Type B pancreatic cell (in vitro differentiated cells): ENCODE results near the gene RS1. TPM values are rescaled to one million over a fixed set of nuclear protein-coding genes. Genes with fewer than 3 reads are reported as not detected.

Source experiments
- DNase-seq: peaks from one replicate; pipeline ENCODE4 v3.0.0; 2021; ENCODE audit warnings: mixed read lengths; ENCODE audit not compliant: unreplicated experiment; ENCODE audit errors: extremely low spot score
- H3K27ac Mint-ChIP-seq: 2 replicates; pipeline ENCODE4 v1.8.0; 2021; ENCODE audit warnings: mild to moderate bottlenecking, mixed read lengths
- H3K27me3 Mint-ChIP-seq: 2 replicates; pipeline ENCODE4 v1.8.0; 2021; ENCODE audit warnings: mixed read lengths
- H3K36me3 Mint-ChIP-seq: 2 replicates; pipeline ENCODE4 v1.8.0; 2021; ENCODE audit warnings: mixed read lengths
- H3K4me1 Mint-ChIP-seq: one replicate; pipeline ENCODE4 v1.8.0; 2021; ENCODE audit warnings: mixed read lengths; ENCODE audit not compliant: unreplicated experiment
- H3K4me3 Mint-ChIP-seq: 2 replicates; pipeline ENCODE4 v1.8.0; 2021; ENCODE audit warnings: mild to moderate bottlenecking, mixed read lengths
- H3K9me3 Mint-ChIP-seq: 2 replicates; pipeline ENCODE4 v1.8.0; 2021; ENCODE audit warnings: mixed read lengths
- total RNA-seq: library from RNA; stranded (reverse); gene quantifications from 2 replicates; pipeline ENCODE4 v1.2.1, GENCODE V29; 2021; ENCODE audit warnings: low replicate concordance
- TF ChIP-seq, protein P1 (sequence below): fragments of 200-600 bp; sonication (generic); conservative IDR thresholded peaks from 2 replicates; pipeline ENCODE4 v1.5.0; 2021; ENCODE audit warnings: antibody characterized with exemption, mild to moderate bottlenecking

RS1 gene
- total RNA-seq, 1 donor from 2014 or later: 0.14 TPM

DNA sequence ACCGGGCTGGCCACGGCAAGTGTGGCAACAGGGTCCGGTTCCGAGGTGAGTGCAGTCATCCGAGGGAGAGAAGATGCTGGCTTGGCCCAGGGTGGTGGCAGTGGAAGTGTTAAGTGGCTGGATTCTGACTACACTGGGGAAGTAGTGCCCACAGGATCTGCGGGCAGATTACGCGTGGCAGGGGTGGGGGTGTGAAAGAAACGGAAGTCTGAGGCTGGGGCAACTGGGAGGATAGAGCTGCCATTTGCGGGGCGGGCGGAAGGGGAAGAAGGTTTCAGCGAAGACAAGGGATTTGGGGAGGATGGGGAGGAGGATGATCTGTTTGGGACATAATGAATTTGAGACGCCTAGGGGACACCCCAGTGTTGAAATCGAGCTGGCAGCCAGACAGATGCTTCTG is 5.3 kb downstream of the RS1 start:
- H3K27ac Mint-ChIP-seq: no peak overlapping the region
- no peak for DNase-seq
- H3K4me1 Mint-ChIP-seq: no peaks in the 10 kb centered on the region
- H3K36me3 Mint-ChIP-seq: peaks cover 5% of the 10 kb centered on the region
- no peaks in the 10 kb centered on the region for H3K27me3 Mint-ChIP-seq
- TF ChIP-seq, protein P1, sequence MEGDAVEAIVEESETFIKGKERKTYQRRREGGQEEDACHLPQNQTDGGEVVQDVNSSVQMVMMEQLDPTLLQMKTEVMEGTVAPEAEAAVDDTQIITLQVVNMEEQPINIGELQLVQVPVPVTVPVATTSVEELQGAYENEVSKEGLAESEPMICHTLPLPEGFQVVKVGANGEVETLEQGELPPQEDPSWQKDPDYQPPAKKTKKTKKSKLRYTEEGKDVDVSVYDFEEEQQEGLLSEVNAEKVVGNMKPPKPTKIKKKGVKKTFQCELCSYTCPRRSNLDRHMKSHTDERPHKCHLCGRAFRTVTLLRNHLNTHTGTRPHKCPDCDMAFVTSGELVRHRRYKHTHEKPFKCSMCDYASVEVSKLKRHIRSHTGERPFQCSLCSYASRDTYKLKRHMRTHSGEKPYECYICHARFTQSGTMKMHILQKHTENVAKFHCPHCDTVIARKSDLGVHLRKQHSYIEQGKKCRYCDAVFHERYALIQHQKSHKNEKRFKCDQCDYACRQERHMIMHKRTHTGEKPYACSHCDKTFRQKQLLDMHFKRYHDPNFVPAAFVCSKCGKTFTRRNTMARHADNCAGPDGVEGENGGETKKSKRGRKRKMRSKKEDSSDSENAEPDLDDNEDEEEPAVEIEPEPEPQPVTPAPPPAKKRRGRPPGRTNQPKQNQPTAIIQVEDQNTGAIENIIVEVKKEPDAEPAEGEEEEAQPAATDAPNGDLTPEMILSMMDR: no peak
- no peak overlapping the region for H3K4me3 Mint-ChIP-seq
- peaks cover 11% of the 10 kb centered on the region for H3K9me3 Mint-ChIP-seq

DNA sequence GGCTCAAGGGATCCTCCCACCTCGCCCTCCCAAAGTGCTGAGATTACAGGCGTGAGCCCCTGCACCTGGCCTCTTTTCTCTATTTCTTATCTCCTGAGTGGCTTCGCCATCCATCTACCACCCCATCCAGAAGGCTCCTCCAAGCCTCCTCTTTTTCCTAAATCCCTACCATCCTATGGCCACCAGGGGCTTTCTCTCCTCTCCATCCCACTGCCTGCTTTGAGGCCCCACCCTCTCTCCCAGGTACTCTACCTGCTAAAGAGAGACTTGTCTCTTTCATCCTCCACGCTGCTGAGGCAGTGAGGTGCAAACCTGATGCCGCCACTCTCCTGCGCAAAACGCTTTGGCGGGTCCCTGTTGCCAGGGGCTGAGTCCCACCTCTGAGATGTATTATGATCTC is 7.0 kb downstream of the RS1 start:
- no peaks in the 10 kb centered on the region for H3K4me1 Mint-ChIP-seq
- TF ChIP-seq, protein P1: no peak
- no peak overlapping the region for H3K27ac Mint-ChIP-seq
- peaks cover 11% of the 10 kb centered on the region for H3K9me3 Mint-ChIP-seq
- DNase-seq: no peak
- no peaks in the 10 kb centered on the region for H3K27me3 Mint-ChIP-seq
- H3K4me3 Mint-ChIP-seq: no peak overlapping the region
- H3K36me3 Mint-ChIP-seq: peaks cover 5% of the 10 kb centered on the region

DNA sequence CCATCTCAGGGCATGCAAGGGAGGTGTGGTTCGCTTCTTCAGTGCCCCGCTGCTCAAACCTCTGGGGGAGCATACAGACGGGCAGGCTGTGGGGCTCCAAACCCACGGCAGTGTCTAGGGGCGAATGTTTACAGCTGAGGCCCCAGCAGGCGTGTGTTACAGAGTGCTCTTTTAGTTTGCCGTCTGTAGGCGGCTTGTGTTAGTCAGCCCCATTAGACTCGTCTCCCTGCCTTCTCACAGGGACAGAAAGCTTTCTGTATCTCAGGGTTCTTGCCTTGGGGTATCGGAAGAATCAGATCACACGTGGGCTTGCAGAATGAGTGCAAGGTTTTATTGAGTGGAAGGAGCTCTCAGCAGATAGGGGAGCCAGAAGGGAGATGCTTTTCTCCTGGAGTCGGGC is 10.6 kb downstream of the RS1 start:
- peaks cover 5% of the 10 kb centered on the region for H3K36me3 Mint-ChIP-seq
- DNase-seq: no peak
- no peaks in the 10 kb centered on the region for H3K4me1 Mint-ChIP-seq
- H3K27ac Mint-ChIP-seq: no peak overlapping the region
- no peak overlapping the region for H3K4me3 Mint-ChIP-seq
- H3K9me3 Mint-ChIP-seq: peaks cover 10% of the 10 kb centered on the region
- H3K27me3 Mint-ChIP-seq: no peaks in the 10 kb centered on the region
- TF ChIP-seq, protein P1: no peak

DNA sequence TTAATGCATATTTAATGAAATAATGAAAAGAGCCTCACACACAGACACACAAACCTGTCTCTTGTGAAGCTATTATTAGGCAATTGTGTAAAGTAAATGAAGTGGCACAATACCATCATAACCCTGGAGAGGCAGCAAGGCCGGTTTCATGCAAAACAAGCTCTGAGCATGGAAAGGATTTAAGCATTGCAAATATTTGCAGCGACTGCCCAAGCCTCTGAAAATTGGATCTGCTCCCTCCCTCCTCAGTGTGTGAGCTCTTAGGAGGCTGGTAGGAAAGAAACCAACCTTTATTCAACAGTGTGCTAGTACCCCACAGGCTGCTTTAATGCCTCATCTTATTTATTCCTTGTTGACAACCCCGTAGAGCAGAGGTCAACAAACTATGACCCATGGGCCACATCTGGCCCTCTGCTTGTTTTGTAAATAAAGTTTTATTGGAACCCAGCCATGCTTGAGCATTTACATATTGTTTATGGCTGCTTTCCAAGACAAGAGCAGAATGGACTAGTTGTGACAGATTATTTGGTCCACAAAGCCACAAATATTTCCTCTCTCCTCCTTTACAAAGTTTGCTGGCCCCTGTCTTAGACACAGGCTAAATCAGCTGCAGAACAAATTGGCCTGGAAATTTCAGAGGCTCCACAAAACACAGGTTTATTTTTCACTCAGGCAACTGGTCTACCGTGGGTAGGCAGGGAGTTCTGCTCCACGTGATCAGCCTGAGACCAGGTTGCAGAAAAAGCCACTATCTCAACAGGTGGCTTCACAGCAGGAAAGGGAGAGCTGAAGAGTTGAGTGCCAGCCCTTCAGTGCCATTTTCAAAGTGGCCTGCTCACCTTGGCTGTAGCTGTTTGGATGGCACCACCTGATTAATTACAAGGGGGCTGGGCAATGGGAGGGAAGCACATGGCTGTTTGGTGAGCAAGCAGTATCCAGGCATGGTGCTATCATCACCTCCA is 16.8 kb downstream of the RS1 start:
- DNase-seq: no peak
- TF ChIP-seq, protein P1: no peak
- H3K4me3 Mint-ChIP-seq: no peak overlapping the region
- no peaks in the 10 kb centered on the region for H3K36me3 Mint-ChIP-seq
- no peaks in the 10 kb centered on the region for H3K9me3 Mint-ChIP-seq
- peaks cover 2% of the 10 kb centered on the region for H3K4me1 Mint-ChIP-seq
- H3K27me3 Mint-ChIP-seq: no peaks in the 10 kb centered on the region
- H3K27ac Mint-ChIP-seq: no peak overlapping the region

DNA sequence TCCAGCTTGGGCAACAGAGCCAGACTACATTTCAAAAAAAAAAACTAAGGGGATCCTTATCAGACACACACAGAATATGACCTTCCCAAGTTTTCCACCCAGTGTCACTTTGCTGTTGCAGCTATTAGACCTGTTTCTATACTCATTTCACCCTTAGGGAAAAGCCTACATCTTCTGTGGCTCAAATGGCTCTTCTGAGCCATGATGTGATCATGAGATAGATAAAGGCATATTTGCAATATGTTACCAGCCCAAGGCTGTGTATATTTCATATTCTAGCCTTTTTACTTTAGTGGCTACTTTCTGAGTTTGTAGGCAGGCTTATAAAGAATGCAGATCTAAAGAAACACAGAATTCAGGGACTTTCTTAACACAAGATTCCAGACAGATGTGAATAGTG is 19.3 kb downstream of the RS1 start:
- no peak overlapping the region for H3K27ac Mint-ChIP-seq
- peaks cover 6% of the 10 kb centered on the region for H3K4me1 Mint-ChIP-seq
- H3K27me3 Mint-ChIP-seq: no peaks in the 10 kb centered on the region
- no peak for DNase-seq
- no peaks in the 10 kb centered on the region for H3K9me3 Mint-ChIP-seq
- H3K36me3 Mint-ChIP-seq: no peaks in the 10 kb centered on the region
- TF ChIP-seq, protein P1: no peak
- no peak overlapping the region for H3K4me3 Mint-ChIP-seq
